Coronary artery (tissue), 2 donors: ENCODE data around the gene ALG12.

Experiments used
- DNase-seq: peaks from one replicate; pipeline ENCODE4 v3.0.0-alpha.2; 2017; ENCODE audit warnings: low spot score
- H3K27ac ChIP-seq, 2 donors: fragments of 200-600 bp; sonication (generic); one replicate each; pipeline ENCODE4 v1.5.1; 2016 to 2019
- H3K4me3 ChIP-seq: fragments of 200-600 bp; sonication (generic); 2 replicates; pipeline ENCODE4 v1.5.1; 2016; ENCODE audit warnings: mild to moderate bottlenecking, moderate library complexity
- TF ChIP-seq, protein P1 (sequence below): fragments of 200-600 bp; sonication (generic); IDR thresholded peaks from one replicate; pipeline ENCODE4 v1.5.1; 2019; ENCODE audit warnings: antibody characterized with exemption

Gene ALG12

DNA sequence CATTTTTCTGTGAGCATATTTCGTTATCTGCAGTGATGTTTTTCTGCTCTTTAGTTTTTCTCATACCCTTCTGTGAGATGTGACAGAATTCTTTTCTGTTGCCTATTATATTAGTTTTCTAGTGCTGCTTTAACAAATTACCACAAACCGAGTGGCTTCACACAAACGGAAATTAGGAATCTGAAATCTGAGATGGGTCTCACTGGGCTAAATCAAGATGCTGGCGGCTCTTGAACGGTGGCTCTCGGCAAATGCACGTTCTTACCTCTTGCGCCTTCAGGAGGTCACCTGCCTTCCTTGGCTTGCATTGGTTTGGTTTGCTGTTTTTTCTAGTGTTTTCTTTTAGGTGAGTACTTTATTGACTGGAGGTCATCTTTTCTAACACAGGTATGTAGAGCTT, 51.6 kb downstream of the ALG12 start:
- H3K27ac ChIP-seq: no peak overlapping the region
- no peak for DNase-seq
- no peak overlapping the region for H3K4me3 ChIP-seq
- TF ChIP-seq, protein P1, sequence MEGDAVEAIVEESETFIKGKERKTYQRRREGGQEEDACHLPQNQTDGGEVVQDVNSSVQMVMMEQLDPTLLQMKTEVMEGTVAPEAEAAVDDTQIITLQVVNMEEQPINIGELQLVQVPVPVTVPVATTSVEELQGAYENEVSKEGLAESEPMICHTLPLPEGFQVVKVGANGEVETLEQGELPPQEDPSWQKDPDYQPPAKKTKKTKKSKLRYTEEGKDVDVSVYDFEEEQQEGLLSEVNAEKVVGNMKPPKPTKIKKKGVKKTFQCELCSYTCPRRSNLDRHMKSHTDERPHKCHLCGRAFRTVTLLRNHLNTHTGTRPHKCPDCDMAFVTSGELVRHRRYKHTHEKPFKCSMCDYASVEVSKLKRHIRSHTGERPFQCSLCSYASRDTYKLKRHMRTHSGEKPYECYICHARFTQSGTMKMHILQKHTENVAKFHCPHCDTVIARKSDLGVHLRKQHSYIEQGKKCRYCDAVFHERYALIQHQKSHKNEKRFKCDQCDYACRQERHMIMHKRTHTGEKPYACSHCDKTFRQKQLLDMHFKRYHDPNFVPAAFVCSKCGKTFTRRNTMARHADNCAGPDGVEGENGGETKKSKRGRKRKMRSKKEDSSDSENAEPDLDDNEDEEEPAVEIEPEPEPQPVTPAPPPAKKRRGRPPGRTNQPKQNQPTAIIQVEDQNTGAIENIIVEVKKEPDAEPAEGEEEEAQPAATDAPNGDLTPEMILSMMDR: no peak

DNA sequence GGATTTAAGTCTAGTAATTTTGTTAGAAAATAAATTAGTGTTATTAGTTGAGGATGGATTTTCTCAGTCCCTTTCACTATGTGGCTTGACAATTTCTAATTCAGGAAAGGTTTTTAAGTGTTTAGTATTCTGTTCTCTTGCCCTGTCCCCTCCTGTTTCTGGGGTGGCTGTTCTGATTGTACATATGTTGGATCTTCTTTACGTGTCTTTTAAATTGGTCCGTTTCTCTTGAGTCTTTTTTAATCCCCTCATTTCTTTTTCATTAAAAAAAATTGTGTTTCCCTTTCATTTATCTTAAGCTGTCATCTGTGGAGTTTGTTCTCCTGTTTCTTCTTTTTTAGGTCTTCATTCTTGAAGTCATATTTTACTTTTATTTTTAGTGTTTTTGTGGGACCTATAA, 52.1 kb downstream of the ALG12 start:
- Histone ChIP-seq H3K4me3 (no peak overlapping the region), H3K27ac (no peak overlapping the region)
- TF ChIP-seq, protein P1: no peak
- DNase-seq: no peak

DNA sequence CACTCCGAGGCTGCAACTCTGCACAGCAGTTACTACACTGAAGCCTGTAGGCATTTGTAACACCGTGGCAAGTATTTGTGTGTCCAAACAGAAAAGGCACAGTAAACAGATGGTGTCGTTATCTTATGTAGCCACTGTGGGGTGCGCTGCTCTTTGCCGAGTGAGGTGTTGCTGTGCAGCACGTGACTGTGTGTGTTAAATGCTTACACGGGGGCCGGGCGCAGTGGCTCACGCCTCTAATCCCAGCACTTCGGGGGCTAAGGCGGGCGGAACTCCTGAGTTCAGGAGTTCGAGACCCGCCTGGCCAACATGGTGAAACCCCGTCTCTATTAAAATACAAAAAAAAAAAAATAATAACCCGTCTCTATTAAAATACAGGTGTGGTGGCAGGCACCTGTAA, 53.1 kb downstream of the ALG12 start:
- TF ChIP-seq, protein P1: no peak
- no peak for DNase-seq
- H3K4me3 ChIP-seq: no peak overlapping the region
- H3K27ac ChIP-seq: no peak overlapping the region

DNA sequence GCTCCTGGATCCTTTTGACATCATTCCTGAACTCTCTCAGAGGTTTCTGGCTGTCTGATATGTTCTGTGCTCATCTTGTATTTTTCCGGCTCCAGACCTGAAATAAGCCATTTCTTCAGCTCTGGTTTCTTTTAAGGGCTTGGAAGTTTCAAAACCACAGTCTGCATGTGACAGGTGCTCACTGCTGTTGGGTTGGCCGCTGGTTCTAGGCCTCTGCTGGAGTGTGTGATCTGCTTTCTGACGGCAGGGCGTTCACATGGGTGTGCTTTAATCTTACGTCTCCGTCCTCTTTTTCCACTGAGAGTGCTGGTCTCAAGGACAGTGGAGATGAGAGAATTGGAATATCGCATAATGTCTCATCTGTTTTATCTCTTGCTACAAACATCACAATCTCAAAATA, 54.3 kb downstream of the ALG12 start:
- no peak for DNase-seq
- H3K27ac ChIP-seq: no peak overlapping the region
- H3K4me3 ChIP-seq: no peak overlapping the region
- TF ChIP-seq, protein P1: no peak

DNA sequence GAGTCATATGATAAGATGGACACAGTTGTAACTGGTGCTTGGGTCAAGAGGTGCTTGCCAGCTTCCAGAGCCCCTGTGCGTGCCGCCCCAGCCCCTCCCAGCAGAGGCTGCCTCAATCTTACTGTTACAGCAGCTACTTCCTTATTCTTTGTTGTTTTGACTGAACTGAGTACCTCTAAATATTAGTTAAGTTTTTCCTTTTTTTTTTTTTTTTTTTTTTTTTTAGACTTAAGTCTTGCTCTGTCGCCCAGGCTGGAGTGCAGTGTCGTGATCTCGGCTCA, 55.8 kb downstream of the ALG12 start:
- H3K4me3 ChIP-seq: no peak overlapping the region
- DNase-seq: no peak
- H3K27ac ChIP-seq: no peak overlapping the region
- TF ChIP-seq, protein P1: no peak

DNA sequence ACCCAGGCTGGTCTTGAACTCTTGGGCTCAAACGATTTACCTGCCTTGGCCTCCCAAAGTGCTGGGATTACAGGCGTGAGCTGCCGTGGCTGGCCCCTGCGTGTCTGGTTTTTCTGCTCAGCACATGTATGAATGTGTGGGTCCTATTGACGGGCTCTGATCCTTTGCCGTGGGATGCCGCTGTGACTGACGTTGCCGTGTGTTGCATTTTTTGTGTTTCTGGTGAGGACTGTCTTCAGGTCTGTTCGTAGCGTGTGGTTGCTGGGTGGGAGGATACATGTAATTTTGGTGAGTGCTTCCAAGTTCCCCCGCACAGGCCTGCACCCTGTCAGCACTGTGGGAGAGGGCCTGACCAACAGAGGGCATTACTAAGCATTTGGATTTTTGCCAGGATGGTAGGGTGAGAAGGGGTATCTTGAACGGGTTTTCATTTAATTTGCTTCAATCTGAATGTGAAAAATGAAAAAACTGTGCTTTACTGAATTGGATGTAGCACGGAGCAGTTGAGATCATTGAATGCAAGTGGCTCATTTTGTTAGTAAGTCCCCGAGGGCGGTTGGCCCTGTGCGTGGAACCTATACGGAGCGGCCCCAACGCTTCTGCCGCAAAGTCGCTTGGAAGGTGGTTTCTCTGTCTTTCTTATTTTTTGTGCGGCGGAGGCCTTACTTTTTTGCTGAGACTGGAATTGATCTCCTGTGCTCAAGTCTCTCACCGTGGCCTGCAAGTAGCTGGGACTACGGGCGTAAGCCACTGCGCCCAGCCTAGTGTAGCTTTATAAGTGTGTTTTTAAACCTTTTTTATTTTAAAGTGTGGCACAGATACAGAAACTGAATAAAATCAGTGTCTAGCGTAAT, 56.4 kb downstream of the ALG12 start:
- TF ChIP-seq, protein P1: no peak
- H3K4me3 ChIP-seq: no peak overlapping the region
- H3K27ac ChIP-seq: no peak overlapping the region
- no peak for DNase-seq

DNA sequence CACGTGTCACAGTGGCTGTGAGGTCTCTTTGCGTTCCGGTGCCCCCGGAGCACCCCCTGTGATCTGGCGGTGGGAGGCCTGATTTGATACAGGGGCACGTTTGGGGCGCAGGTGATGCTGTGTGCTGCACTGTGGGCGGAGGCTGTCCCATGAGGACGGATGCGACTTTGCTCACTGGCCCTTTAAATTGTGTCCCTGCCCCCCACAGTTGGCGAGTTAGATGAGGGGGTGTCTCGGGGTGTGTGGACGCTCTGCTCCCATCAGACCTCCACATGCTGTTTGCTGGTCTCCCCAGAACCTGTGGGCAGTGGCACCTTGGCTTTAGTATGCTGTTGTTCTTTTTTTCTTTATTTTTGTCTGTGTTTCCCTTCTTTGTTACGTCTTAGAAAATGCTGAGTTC, 59.4 kb downstream of the ALG12 start:
- TF ChIP-seq, protein P1: no peak
- Histone ChIP-seq H3K4me3 (no peak overlapping the region), H3K27ac (no peak overlapping the region)
- DNase-seq: no peak
